Calu3 (cell line): ENCODE measurements around the gene ZBTB4. TPM values are rescaled to one million over a fixed set of nuclear protein-coding genes. Genes with fewer than 3 reads are reported as not detected.

Source experiments
- BruUV-seq: library from RNA; stranded (reverse); fragments of 400-500 nt; replicated peaks from 2 replicates; lab custom pipeline; 2021; lab: Mats Ljungman, UMichigan
- CTCF ChIA-PET: fragments of 300-600 bp; sonication (Branson Sonifier 250); formaldehyde crosslinking; loops from one replicate; lab custom pipeline; 2022; ENCODE audit warnings: antibody characterized with exemption; lab: Charles Lee
- DNase-seq: peaks from one replicate; pipeline ENCODE4 v3.0.0; 2022
- H3K27ac Mint-ChIP-seq: one replicate; pipeline ENCODE4 v1.8.0; 2022; ENCODE audit warnings: mixed read lengths; ENCODE audit not compliant: unreplicated experiment
- H3K27me3 Mint-ChIP-seq: one replicate; pipeline ENCODE4 v1.8.0; 2022; ENCODE audit warnings: mixed read lengths; ENCODE audit not compliant: unreplicated experiment
- H3K36me3 Mint-ChIP-seq: one replicate; pipeline ENCODE4 v1.8.0; 2022; ENCODE audit warnings: mild to moderate bottlenecking, moderate library complexity, mixed read lengths; ENCODE audit not compliant: insufficient read depth, unreplicated experiment
- H3K4me1 Mint-ChIP-seq: one replicate; pipeline ENCODE4 v1.8.0; 2022; ENCODE audit warnings: mild to moderate bottlenecking, low read depth, mixed read lengths; ENCODE audit not compliant: unreplicated experiment
- H3K4me3 Mint-ChIP-seq: one replicate; pipeline ENCODE4 v1.8.0; 2022; ENCODE audit warnings: mild to moderate bottlenecking, low read depth, moderate library complexity, mixed read lengths; ENCODE audit not compliant: unreplicated experiment
- H3K9me3 Mint-ChIP-seq: one replicate; pipeline ENCODE4 v1.8.0; 2022; ENCODE audit warnings: low read depth, mixed read lengths; ENCODE audit not compliant: unreplicated experiment
- CTCF ChIP-seq: fragments of 200-600 bp; IDR thresholded peaks from one replicate; pipeline ENCODE4 v1.8.0; 2022; ENCODE audit warnings: antibody characterized with exemption; ENCODE audit not compliant: unreplicated experiment
- intact Hi-C: fragments of 100-400 bp; cut with micrococcal nuclease; formaldehyde crosslinking; loops from one replicate; pipeline ENCODE4 v1.10.0; 2022; ENCODE audit not compliant: unreplicated experiment
- total RNA-seq: library from RNA; stranded (reverse); gene quantifications from 2 replicates; pipeline ENCODE4 v1.2.3, GENCODE V29; 2022

Gene ZBTB4
- total RNA-seq, 1 experiment from 2014 or later, result 27.2 TPM

DNA sequence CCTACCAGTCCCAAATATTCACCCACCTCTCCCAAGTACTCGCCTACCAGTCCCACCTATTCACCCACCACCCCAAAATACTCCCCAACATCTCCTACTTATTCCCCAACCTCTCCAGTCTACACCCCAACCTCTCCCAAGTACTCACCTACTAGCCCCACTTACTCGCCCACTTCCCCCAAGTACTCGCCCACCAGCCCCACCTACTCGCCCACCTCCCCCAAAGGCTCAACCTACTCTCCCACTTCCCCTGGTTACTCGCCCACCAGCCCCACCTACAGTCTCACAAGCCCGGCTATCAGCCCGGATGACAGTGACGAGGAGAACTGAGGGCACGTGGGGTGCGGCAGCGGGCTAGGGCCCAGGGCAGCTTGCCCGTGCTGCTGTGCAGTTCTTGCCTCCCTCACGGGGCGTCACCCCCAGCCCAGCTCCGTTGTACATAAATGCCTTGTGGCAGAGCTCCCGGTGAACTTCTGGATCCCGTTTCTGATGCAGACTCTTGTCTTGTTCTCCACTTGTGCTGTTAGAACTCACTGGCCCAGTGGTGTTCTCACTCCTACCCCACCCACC lies 34.5 kb upstream of the ZBTB4 start:
- Mint-ChIP-seq H3K4me3 (no peak overlapping the region), H3K36me3 (peaks cover 27% of the 10 kb centered on the region), H3K9me3 (no peaks in the 10 kb centered on the region), H3K27me3 (no peaks in the 10 kb centered on the region), H3K27ac (no peak overlapping the region), H3K4me1 (no peaks in the 10 kb centered on the region)
- intact Hi-C loops, result loop anchor here (1.0 kb wide), 1 partner anchor 47 kb away; the partner anchor contains the start of gene SENP3
- no TSS peak for BruUV-seq
- CTCF ChIA-PET, result interaction anchor here (0.7 to 4.2 kb wide), 3 partner anchors 24 to 46 kb away, joined by 3 to 33 read pairs (median 4); partner anchors contain the start of gene TNFSF13
- DNase-seq, result no peak
- no peak for TF ChIP-seq CTCF

GRCh38 chr17:7512824-7513540 lies 33.6 kb upstream of the ZBTB4 start:
- CTCF ChIA-PET, result interaction anchor here (0.7 to 4.2 kb wide), 2 partner anchors 45 to 47 kb away, joined by 3 to 33 read pairs; partner anchors contain the start of gene TNFSF13
- no peak for DNase-seq
- no peaks in the 10 kb centered on the region for H3K9me3 Mint-ChIP-seq
- H3K4me1 Mint-ChIP-seq, result no peaks in the 10 kb centered on the region
- H3K27me3 Mint-ChIP-seq, result no peaks in the 10 kb centered on the region
- intact Hi-C loops, result no loop called here
- TF ChIP-seq CTCF, result no peak
- no TSS peak for BruUV-seq
- no peak overlapping the region for H3K4me3 Mint-ChIP-seq
- H3K27ac Mint-ChIP-seq, result no peak overlapping the region
- peaks cover 34% of the 10 kb centered on the region for H3K36me3 Mint-ChIP-seq

- no peaks in the 10 kb centered on the region for H3K9me3 Mint-ChIP-seq
- TF ChIP-seq CTCF, result no peak
- intact Hi-C loops, result no loop called here
- CTCF ChIA-PET, result no interaction called here
- no peaks in the 10 kb centered on the region for H3K27me3 Mint-ChIP-seq
- no TSS peak for BruUV-seq
- H3K4me3 Mint-ChIP-seq, result no peak overlapping the region
- H3K4me1 Mint-ChIP-seq, result no peaks in the 10 kb centered on the region
- H3K27ac Mint-ChIP-seq, result no peak overlapping the region
- no peak for DNase-seq
- peaks cover 34% of the 10 kb centered on the region for H3K36me3 Mint-ChIP-seq
Observed at GRCh38 chr17:7512105-7512504, 32.7 kb upstream of the ZBTB4 start.

GRCh38 chr17:7511108-7511507 lies 31.7 kb upstream of the ZBTB4 start:
- no TSS peak for BruUV-seq
- Mint-ChIP-seq H3K4me1 (no peaks in the 10 kb centered on the region), H3K36me3 (peaks cover 34% of the 10 kb centered on the region), H3K9me3 (no peaks in the 10 kb centered on the region), H3K27me3 (no peaks in the 10 kb centered on the region), H3K4me3 (no peak overlapping the region), H3K27ac (no peak overlapping the region)
- TF ChIP-seq CTCF, result no peak
- DNase-seq, result no peak
- intact Hi-C loops, result no loop called here
- CTCF ChIA-PET, result no interaction called here
